NCI-H1417 treated with DMSO at 0.1 percent for 48 hours (cell line): ENCODE results near the gene WNT5B.

ENCODE experiments used
- DNase-seq: peaks from one replicate; lab custom pipeline; 2025; lab: John Stamatoyannopoulos, UW

WNT5B gene

DNA sequence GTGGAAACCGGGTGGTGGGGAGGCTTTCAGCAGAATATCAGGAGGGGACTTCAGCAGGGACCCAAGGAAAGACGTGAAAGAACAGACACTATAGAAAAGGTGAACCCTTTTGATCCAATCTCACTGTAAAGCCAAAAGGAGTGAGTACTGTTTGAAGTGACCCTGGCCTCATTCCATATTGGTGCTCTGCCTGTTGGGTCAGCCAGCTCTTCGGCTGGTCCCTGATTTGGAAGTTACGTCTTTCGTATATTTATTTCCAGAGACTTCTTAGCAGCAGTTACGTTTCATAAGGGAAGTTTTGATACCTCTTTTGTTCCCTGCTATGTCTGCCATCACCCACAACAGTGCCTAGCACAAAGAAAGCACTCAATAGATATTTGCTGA lies 21.9 kb downstream of the WNT5B start:
- no peak for DNase-seq

DNA sequence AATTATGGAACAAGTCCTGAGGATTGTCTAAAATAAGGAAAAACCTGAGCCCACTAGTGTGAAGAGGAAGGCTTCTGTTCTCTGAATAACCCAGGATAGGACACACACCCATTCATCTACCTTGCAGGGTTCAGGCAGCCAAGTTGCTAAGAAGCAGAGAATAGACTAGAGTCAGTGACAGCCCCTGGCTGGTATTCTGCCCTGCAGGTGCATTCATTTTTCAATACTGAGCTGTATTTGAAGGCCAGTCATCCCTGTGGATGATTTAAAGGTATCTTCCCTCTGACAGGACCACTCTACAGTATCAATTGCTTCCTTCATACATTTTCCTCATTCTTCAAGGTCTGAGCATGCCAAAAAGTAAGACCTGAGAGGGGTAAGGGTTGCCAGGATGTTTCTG lies 22.9 kb downstream of the WNT5B start:
- DNase-seq, result no peak

DNA sequence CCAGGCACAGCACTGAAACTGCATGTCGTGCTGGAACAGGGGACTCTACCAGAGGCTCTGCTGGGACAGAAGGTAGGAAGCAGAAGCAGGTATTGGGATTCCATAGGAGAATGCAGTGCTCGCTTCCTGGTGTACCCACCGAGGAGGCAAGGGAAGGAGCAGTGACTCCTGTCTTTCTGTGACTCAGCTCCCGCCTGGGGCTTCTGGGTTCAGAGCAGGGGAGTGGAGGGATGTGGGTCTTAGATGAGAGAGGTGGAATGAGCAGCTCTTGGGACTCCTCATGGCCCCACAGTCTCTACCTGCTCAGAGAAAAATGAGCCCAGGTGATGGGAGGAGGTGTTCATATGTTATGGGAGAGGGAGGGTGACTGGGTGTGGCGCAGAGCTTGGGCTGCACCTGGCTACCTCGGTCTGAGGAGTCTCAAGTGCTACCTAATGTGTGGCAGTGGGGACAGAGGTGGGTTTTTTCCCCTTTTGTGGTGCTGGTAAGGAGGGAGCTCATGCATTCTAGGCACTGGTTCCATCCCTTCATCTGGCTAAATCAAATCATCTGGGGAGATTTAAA lies 26.3 kb downstream of the WNT5B start:
- no peak for DNase-seq

DNA sequence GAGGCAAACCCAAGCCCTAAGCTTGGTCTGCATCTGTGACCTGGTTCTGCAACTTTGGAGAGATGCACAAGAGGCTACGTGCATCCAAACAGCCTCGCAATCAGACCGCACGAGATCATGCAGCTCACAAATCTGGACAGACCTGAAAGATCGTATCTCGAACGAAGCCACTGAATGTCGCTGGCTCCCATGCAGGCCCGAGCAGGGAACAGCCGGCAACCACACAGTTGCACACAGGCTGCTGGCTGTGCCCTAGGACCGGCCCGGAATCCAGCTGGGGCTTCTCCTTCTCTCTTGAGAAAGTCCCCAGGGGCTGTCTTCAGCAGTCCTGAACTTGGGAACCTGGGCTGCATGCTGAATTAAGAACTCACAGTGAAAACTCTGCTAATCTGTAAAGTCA lies 27.9 kb downstream of the WNT5B start:
- no peak for DNase-seq

DNA sequence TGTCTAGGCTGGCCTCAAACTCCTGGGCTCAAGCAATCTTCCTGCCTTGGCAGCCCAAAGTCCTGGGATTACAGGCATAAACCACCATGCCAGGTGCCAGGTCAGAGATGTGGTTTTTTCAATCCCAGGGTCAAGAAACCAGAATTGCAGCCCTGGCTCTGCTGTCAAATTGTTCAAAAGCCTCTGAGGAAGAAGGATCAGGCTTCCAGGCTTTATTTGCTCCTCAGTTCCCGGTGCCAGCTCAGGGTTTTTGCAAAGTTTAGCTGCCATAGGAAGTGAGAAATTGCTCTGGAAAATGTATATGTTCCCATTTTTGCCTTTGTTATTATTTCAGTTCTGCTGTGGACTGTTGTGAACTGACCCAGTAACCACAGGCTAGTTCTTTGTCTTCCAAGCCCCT lies 28.7 kb downstream of the WNT5B start:
- no peak for DNase-seq

DNA sequence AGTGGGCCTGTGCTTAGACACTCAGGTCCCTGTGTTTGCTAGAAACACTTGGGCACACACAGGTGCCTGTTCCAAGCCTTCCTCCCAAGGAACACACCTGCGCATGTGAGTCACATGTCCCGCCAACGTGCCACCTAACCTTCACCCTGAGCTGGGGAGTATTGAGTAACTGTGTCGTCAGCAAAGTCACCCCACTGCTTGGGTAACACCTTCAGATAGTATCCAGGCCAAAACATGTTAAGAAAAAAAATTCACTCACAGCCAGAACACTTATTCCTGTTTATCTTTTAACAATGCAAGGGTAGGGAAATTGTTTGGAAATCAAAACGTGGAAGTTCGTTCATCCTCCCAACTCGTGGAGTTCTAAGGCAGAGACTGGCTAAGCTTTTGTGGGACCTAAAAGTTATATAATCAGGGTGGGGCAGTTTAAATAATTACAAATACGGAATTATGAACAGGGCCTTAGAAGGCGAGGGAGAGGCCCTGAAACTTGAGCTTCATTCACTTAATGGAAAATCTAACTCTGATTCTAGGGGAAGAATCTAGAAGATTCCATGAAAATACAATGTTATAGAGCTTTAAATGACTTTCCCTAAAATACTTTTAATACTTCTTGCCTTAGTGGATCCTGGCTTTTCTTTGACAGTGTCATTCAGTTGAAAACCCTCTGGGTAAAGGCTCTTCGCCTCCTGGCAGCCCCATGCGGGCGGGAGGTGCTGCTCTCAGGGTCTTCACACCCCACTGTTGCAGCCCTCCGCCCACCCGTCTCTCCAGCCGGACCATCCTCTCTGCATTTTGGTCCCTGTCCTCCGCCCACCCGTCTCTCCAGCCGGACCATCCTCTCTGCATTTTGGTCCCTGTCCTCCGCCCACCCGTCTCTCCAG lies 31.5 kb downstream of the WNT5B start:
- no peak for DNase-seq

DNA sequence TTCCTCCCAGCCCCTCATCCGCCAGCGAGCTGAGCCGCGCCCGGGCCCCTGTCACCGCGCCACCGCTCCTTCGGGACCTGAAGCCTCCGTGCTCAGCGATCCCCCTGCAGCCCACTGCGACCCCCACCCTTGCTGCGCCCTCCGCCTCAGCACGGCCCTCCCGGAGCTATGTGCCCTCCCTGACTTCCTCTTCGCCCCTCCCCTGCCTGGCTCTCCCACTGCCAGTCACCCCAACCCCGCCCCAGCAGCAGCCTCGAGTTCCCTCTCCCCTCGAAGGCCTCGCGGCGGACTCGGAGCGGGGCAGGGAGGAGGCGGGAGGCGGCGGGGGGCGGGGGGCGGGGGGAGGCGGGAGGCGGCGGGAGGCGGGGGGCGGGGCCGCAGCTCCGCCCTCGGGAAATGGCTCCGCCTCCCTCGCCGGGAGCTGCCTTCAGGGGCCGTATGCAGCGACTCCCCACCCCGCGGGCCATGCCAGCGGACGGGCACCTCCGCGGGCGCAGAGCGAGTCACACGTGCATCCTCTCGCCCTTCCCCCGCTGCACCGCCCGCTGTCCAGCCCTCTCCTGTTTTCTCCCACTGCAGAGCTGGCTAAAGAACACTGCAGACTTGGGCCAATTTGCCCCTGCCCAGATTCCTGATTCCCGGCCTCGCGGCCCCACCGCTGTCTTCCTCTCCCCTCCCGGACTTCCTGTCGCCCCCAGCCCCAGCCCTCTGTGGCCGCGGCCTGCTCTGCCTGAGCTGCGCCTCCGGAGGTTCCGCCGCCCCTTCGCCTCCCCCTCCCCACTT lies 32.7 kb downstream of the WNT5B start:
- peak; percentile 58 for DNase-seq

DNA sequence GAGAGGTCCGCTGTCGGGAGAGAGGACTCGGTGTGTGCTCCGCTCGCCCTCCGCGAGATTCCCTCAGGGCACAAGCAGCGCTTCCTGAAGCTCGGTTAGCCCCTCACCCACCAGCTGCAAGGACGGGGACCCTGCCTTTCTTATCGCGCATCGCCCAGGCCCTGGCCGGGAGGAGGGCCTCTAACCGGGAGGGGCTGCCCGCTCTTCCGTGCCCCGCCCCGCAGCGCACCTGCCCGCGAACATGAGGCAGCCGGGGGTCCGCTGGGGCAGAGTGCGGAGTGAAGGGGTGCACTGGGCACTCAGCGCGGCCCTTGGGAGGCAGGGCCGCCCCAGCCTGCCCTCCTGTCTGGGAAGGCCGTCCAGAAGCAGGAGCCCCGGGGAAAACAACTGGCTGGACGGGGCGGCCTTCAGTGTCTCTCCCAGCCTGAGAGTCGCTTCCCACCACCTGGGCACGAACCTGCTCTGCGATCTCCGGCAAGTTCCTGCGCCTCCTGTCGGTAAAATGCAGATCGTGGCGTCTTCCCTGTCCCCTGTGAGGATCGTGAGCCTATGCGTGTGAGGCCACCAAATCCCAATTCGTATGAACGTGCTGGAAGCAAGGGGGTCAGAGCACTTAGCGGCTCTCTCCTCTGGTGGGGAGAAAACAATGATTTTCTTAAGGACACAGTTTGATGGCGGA lies 33.9 kb downstream of the WNT5B start:
- no peak for DNase-seq

DNA sequence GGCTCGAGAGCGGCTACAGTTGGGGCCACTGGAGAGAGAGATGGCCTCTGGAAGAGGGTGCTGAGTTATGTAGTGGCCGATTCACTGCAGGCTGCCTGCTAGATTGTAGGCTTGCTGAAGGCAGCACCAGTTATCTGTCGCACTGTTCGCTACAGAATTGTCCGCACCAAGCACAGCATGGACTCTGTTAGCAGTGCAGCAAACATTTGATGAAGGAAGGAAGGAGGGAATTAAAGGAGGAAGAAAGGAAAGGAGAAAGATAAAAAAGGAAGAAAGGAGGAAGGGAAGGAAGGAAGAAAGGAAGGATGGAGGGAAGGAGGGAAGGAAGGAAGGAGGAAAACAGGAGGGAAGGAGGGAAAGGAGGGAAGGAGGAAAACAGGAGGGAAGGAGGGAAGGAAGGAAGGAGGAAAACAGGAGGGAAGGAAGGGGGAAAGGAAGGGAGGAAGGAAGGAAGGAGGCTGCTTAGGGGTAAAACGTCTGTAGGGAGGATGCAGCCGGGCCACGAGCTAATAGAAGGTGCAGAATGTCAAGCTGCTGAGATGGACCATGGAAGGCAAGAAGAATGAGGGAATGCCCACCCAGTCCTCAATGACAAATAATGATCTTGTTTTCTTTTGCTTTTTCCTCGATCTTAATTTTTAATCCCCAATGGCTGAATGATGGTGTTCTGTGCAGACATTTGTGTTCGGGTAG lies 34.6 kb downstream of the WNT5B start:
- no peak for DNase-seq

DNA sequence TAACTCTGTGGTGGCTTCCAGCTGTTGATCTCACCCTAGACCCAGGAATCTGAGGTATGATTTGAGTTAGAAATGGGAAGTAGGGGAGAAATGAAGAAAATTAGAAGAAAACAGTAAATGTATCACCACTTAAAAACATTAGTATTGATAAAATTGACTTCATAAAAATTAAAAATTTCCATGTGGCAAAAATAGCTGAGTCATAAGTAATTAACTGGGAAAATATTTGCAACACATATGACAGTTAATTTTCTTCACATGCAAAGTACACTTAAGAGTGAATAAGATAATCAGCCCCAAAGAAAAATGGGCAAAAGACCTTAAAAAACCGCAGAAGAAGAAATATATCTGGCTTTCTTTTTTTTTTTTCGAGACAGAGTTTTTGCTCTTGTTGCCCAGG lies 36.3 kb downstream of the WNT5B start:
- no peak for DNase-seq

DNA sequence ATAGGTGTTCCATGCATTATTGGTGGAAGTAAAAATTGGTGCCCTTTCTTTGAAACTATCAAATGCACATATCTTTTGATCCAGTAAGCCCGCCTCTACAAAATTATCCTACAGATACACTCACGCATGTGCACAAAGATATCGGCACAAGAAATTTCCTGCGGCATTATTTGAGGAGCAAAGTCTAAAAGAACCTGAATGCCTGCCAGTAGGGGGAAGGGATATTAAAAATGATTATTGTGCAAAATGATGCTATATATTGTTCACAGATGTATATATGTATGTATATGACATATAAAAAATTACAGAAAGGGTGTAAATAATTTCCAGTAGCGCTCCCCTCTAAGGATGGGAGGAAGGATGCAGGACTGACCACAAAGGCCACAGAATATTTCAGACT lies 37.2 kb downstream of the WNT5B start:
- no peak for DNase-seq

DNA sequence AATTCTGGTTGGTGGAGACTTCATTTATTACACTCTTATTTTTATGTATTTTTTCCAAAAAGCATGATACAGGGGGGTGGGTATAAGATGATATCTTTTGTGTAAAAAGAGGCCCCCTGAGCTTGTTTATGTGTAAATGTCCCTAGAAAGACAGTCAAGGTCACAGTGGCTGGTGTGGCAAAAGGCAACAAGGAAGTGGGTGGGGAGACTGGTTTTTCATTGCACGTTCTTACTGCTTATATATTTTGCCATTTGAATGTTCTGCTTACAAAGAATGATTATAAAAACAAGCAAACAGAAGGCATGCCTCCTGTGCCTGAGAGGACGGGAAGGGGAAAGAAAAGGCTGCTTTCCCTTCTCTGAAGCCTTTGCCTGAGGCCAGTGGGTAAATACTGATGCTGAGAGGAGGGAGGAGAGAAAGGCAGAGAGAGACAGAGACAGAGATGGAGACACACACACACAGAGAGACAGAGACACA lies 37.7 kb downstream of the WNT5B start:
- no peak for DNase-seq

DNA sequence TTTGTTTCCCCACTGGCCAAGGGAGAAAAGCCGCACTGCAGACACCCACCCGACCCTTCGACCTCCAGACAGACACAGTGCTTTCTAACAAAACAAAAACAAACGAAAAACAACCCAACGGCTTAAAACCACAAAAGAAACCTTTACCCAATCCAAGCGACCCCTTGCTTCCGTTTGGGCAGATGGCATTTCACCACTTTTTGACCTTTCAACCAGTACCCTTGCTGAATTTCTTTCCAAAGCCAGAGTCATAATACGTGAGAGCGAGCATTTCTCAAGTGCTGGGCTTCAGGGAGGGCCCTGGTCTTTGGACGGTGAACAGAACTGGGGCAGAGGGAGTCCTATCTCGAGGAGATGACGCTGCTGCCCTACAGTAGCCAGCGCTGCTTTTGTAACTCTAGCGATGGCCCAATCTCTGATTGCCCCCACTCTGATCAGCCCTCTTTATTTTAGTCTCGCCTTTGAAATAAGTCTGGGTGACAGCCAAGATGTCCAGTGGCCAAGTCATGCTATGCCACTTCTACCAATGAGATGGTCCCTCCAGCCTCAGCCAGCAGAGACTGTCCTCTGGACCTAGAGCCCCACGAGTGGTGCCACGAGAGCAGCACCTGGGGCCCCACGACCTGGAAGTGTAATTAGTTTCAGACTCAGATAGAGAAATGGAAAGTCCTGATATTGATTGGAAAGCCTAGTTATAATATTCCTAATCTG lies 40.0 kb downstream of the WNT5B start:
- DNase-seq, result no peak

DNA sequence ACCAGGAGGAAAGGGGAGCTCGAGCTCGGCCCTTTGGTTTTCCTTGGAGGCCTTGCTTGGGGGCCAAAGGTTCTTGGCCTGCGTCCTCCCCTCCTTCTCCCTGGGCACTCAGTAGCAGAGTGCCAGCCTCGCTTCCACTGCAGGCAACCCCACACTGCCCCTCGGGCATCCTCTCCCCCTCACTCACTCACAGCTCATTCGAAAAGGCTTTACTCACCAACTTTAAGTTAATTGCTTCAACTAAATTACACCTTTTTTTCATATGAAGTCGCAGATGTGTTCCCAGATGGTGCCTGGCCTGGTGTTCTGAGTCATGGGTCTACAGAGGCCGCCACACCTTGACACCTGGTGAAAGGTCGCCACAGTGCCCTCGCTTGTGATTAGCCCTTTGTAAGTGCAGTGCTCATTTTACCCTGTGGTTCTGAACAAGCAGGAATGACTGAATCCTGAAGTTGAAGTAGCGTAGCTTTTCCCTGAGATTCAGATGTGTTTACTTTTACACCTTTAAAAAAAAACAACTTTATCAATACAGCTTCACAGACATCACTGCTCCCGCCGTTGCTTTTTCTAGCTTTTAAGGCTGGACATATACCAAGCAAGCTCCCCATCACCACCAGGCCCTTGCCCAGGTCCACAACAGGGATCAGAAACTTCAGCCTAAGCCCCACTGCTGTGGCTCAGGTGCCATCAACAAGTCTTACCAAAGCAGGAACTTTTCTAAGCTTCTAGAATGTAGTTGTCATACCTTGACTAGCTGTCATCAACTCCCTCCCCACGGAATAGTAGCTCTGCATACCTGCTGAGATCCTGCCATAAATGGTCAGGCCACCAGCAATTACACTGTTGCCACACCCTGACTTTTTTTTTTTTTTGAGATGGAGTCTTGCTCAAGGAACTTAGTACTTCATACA lies 41.6 kb downstream of the WNT5B start:
- DNase-seq, result no peak

DNA sequence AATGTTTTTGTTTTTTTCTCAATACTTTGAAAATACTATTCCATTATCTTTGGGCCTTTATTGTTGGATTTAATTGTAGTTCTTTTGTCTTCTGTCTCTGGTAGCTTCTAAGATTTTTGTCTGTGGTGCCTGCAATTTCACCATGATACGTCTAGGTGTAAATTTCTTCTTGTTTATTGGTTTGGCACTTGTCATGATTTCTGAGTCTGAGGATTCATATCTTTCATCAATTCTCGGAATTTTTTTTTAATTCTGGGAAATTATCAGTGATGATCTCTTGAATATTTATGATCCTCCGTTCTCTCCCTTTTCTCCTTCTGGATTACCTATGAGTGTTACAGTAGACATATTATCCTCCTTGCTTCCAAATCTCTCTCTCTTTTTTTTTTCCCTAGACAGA lies 47.0 kb downstream of the WNT5B start:
- DNase-seq, result no peak

DNA sequence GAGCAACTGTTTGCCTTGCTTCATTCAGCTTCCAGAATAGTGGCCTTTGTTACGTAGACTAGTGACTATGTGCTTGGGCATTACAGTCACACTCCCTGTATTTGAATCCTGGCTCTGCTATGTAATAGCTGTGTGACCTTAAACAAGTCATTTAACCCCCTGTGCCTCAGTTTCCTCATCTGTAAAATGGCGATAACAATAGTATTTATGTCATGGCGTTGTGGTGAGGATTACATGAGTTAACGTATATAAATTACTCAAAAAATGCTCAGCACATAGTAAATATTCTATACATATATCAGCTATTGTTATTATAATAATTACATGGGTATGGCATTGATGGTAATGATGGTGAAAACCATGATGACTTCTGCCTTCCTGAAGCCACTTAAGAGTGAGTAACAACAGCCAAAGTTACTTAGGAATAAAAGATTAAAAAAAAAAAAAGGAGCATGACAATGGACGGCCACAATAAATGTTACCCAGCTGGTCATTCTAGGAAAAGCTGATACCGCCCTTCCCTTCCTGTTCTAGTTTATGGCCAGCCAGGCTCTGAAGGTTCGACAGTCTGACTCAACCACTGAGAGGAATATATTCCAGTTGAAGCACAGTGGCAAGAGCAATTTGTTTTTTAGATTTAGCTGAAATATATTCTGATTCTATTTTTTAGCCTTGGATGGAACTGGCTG lies 51.9 kb downstream of the WNT5B start:
- DNase-seq, result no peak

DNA sequence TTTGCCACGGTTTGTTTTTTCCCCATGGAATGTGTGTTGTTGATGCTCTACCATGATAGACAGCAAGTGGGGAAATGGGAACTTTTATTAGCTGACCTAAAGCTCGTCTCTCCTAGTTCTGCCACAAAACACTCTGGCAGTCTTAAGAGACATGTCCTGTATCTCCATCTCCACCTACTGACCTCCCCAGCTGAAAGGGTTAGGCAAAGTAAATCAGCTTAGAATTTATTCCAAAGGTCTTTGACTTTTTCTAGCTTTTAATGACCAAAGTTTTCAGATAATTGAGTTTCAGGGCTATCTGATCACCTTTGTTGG lies 52.4 kb downstream of the WNT5B start:
- no peak for DNase-seq

DNA sequence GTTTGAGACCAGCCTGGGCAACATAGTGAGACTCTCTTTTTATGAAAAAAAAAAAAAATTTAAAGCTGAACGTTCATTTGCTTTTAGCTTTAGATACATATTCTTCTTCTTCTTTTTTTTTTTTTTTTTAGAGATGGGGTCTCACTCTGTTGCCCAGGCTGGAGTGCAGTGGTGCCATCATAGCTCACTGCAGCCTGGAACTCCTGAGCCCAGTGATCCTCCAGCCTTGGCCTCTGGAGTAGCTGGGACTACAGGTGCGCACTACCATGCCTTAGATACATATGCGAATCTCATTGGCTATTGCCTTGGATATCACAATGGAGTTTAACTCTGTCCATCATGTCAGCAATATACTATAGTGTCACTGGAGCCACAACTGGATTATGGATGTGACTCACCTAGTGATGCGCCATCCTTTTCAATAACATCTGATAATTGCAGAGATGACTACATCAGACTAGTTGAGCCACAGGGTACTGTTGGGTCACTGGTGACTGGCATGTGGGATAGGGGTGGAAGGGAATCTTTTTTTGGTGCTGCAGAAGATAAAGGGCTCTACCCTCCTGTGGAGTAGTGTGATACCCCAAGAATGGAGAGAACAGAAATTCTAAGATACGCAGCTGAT lies 59.2 kb downstream of the WNT5B start:
- DNase-seq, result no peak

DNA sequence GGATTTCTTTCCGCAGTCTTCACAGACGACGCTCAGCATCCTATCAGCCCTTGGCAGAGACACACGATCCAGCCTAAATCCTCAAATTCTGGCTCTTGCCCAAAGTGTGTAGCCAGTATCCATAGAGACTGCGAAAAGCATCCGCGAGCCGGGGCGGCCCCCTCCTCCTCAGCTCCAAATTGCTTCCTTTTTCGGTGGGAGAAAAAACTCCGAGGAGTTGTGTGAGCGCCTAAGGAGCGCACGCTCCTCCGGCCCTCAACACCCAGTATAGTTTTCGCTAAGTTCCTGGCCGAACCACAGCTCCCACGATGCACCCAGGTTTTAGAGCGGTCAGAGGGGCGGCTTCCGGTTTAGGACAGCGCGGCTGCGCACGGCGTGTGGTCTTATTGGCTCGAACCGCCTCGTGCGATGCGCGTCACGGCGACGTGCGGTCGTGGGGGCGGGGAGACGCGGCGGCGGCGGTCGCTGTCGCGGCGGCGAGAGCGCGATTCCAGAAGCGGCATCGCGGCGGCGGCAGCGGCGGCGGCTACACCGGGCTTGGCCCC lies 61.6 kb downstream of the WNT5B start, which contains the start of gene ADIPOR2:
Gene ADIPOR2, plus strand, starts transcription at position 493 of the 545 bp plus-strand sequence. CDS start 63,274 bp downstream, outside the sequence.
- peak; percentile 93 for DNase-seq
